IMR-90 (cell line): ENCODE results near the gene CPN2. TPM values are rescaled to one million over a fixed set of nuclear protein-coding genes. Genes with fewer than 3 reads are reported as not detected.

ENCODE experiments used
- ATAC-seq: fragments of 200-7000 bp; cut with Tn5 transposase; 2 replicates; pipeline ENCODE4 v1.9.1; 2020; ENCODE audit warnings: low read depth, mild to moderate bottlenecking, moderate library complexity
- BruUV-seq: library from RNA; stranded (reverse); fragments of 400-500 nt; replicated peaks from 2 replicates; lab custom pipeline; 2021; lab: Mats Ljungman, UMichigan
- CTCF ChIA-PET: fragments of 300-600 bp; formaldehyde crosslinking; extraction: SDS; loops from one replicate; lab custom pipeline; 2021; ENCODE audit warnings: antibody characterized with exemption; lab: Yijun Ruan, JAX
- POLR2A ChIA-PET: fragments of 300-600 bp; sonication (Branson Sonifier 250); formaldehyde crosslinking; loops from one replicate; lab custom pipeline; 2022; ENCODE audit warnings: antibody characterized with exemption; ENCODE audit not compliant: unreplicated experiment; lab: Charles Lee
- DNase-seq: peaks from one replicate; pipeline ENCODE4 v3.0.0; 2013
- H2AFZ ChIP-seq: replicated peaks from 2 replicates; pipeline ENCODE3; 2013; ENCODE audit warnings: low read length, mild to moderate bottlenecking; ENCODE audit not compliant: poor library complexity
- H2AK5ac ChIP-seq: 2 replicates; pipeline ENCODE4 v1.6.1; 2013; ENCODE audit warnings: low read depth, low read length, inconsistent platforms
- H2AK9ac ChIP-seq: replicated peaks from 2 replicates; pipeline ENCODE3; 2013; ENCODE audit warnings: mild to moderate bottlenecking, low read depth, low read length, moderate library complexity; ENCODE audit not compliant: poor library complexity
- H2BK120ac ChIP-seq: 2 replicates; pipeline ENCODE4 v1.6.1; 2013; ENCODE audit warnings: low read depth, low read length, inconsistent platforms
- H2BK15ac ChIP-seq: 3 replicates; pipeline ENCODE4 v1.6.1; 2013; ENCODE audit warnings: low read depth, low read length, inconsistent platforms
- H2BK20ac ChIP-seq: 2 replicates; pipeline ENCODE4 v1.6.1; 2013; ENCODE audit warnings: low read depth, mild to moderate bottlenecking, inconsistent platforms, low read length, moderate library complexity
- H2BK5ac ChIP-seq: 2 replicates; pipeline ENCODE4 v1.6.1; 2013; ENCODE audit warnings: mild to moderate bottlenecking, low read depth, low read length, inconsistent platforms; ENCODE audit not compliant: poor library complexity, severe bottlenecking
- H3K14ac ChIP-seq: replicated peaks from 2 replicates; pipeline ENCODE4 v1.6.1; 2013; ENCODE audit warnings: low read depth, low read length, inconsistent platforms
- H3K18ac ChIP-seq: 2 replicates; pipeline ENCODE4 v1.6.1; 2013; ENCODE audit warnings: low read depth, low read length, control low read depth
- H3K23ac ChIP-seq: 2 replicates; pipeline ENCODE4 v1.6.1; 2013; ENCODE audit warnings: low read depth, low read length, inconsistent platforms
- H3K27ac ChIP-seq: 2 replicates; pipeline ENCODE4 v1.5.1; 2013; ENCODE audit warnings: mild to moderate bottlenecking, control low read depth, low read length; ENCODE audit not compliant: insufficient read depth
- H3K27me3 ChIP-seq: 2 replicates; pipeline ENCODE4 v1.6.1; 2013; ENCODE audit warnings: low read length; ENCODE audit not compliant: control insufficient read depth, insufficient read depth
- H3K36me3 ChIP-seq: 2 replicates; pipeline ENCODE4 v1.6.1; 2013; ENCODE audit warnings: low read length, mixed read lengths; ENCODE audit not compliant: control insufficient read depth, insufficient read depth
- H3K4ac ChIP-seq: 2 replicates; pipeline ENCODE4 v1.6.1; 2013; ENCODE audit warnings: low read depth, low read length, inconsistent platforms
- H3K4me1 ChIP-seq: 2 replicates; pipeline ENCODE4 v1.6.1; 2013; ENCODE audit warnings: low read length, mixed read lengths; ENCODE audit not compliant: control insufficient read depth, insufficient read depth
- H3K4me2 ChIP-seq: 2 replicates; pipeline ENCODE4 v1.6.1; 2013; ENCODE audit warnings: low read depth, mild to moderate bottlenecking, control low read depth, low read length, moderate library complexity
- H3K4me3 ChIP-seq: 2 replicates; pipeline ENCODE4 v1.5.1; 2013; ENCODE audit warnings: low read depth, mild to moderate bottlenecking, control low read depth, low read length, moderate library complexity; ENCODE audit not compliant: insufficient read depth
- H3K56ac ChIP-seq: 2 replicates; pipeline ENCODE4 v1.6.1; 2013; ENCODE audit warnings: low read length, inconsistent platforms; ENCODE audit not compliant: insufficient read depth; ENCODE audit errors: extremely low read depth
- H3K79me1 ChIP-seq, 2 experiments: 2 replicates each; pipeline ENCODE4 v1.6.1; 2013; ENCODE audit warnings: low read length in 2 of 2, inconsistent platforms in 1 of 2, low read depth in 1 of 2
- H3K9ac ChIP-seq: 2 replicates; pipeline ENCODE4 v1.6.1; 2013; ENCODE audit warnings: low read depth, low read length, control low read depth
- H3K9me1 ChIP-seq: 2 replicates; pipeline ENCODE4 v1.6.1; 2013; ENCODE audit warnings: low read length, inconsistent platforms; ENCODE audit not compliant: insufficient read depth
- H3K9me3 ChIP-seq: 2 replicates; pipeline ENCODE4 v1.6.1; 2013; ENCODE audit warnings: low read length; ENCODE audit not compliant: control insufficient read depth, insufficient read depth
- H4K20me1 ChIP-seq: 2 replicates; pipeline ENCODE4 v1.6.1; 2013; ENCODE audit warnings: low read length, inconsistent platforms; ENCODE audit not compliant: insufficient read depth
- H4K5ac ChIP-seq: 2 replicates; pipeline ENCODE4 v1.6.1; 2013; ENCODE audit warnings: mild to moderate bottlenecking, low read depth, low read length, control low read depth
- H4K8ac ChIP-seq, 2 experiments: 2 replicates each; pipeline ENCODE4 v1.6.1; 2013; ENCODE audit warnings: low read depth in 2 of 2, low read length in 2 of 2, control low read depth in 1 of 2, inconsistent platforms in 1 of 2
- H4K91ac ChIP-seq: 2 replicates; pipeline ENCODE4 v1.6.1; 2013; ENCODE audit warnings: low read depth, low read length, inconsistent platforms; ENCODE audit not compliant: insufficient read depth
- BHLHE40 ChIP-seq: fragments of 150-350 bp; IDR thresholded peaks from 2 replicates; pipeline ENCODE4 v1.6.1; 2016; ENCODE audit warnings: mild to moderate bottlenecking, low read depth, low read length
- CHD1 ChIP-seq: IDR thresholded peaks from 2 replicates; pipeline ENCODE4 v1.6.1; 2012; ENCODE audit warnings: low read depth, low read length, improper control_type of control experiment
- CTCF ChIP-seq: conservative IDR thresholded peaks from 2 replicates; pipeline ENCODE4 v1.5.1; 2012; ENCODE audit warnings: mild to moderate bottlenecking, low read depth, low read length, improper control_type of control experiment
- FOS ChIP-seq: fragments of 150-350 bp; IDR thresholded peaks from 2 replicates; pipeline ENCODE4 v1.6.1; 2016; ENCODE audit warnings: low read depth, low read length
- MAFK ChIP-seq: IDR thresholded peaks from 2 replicates; pipeline ENCODE4 v1.6.1; 2012; ENCODE audit warnings: low read depth, low read length, improper control_type of control experiment
- MXI1 ChIP-seq: IDR thresholded peaks from 2 replicates; pipeline ENCODE4 v1.6.1; 2012; ENCODE audit warnings: low read depth, mild to moderate bottlenecking, low read length, moderate library complexity, borderline replicate concordance
- RAD21 ChIP-seq: IDR thresholded peaks from 2 replicates; pipeline ENCODE4 v1.6.1; 2012; ENCODE audit warnings: low read length, improper control_type of control experiment
- RFX5 ChIP-seq: IDR thresholded peaks from 2 replicates; pipeline ENCODE4 v1.8.0; 2012; ENCODE audit warnings: low read depth, mild to moderate bottlenecking, low read length, moderate library complexity
- SMC3 ChIP-seq: fragments of 150-350 bp; IDR thresholded peaks from 2 replicates; pipeline ENCODE4 v1.6.1; 2016; ENCODE audit warnings: low read depth, mild to moderate bottlenecking, antibody characterized with exemption, low read length, moderate library complexity
- WGBS, 2 experiments: methylation state at CpG; one replicate each; pipeline versions ENCODE4 v1.1.5 to v1.1.7; 2013; ENCODE audit warnings: missing lambda C conversion rate in 2 of 2; ENCODE audit not compliant: insufficient read length in 1 of 2; ENCODE audit errors: extremely low coverage in 2 of 2; 5-methylcytosine and 5-hydroxymethylcytosine counted together
- dilution Hi-C: fragments of 300-500 bp; cut with HindIII; formaldehyde crosslinking; loops from one replicate; pipeline ENCODE4 v1.14.3; 2018; ENCODE audit warnings: low sequenced_read_pairs; ENCODE audit not compliant: unreplicated experiment
- in situ Hi-C: fragments of 300-500 bp; cut with MboI; formaldehyde crosslinking; loops from 3 replicates; pipeline ENCODE4 v1.14.3; 2019; ENCODE audit warnings: low sequenced_read_pairs, inconsistent platforms, mixed read lengths
- intact Hi-C: fragments of 100-400 bp; cut with micrococcal nuclease; formaldehyde crosslinking; loops from 2 replicates; pipeline ENCODE4 v1.10.0; 2022
- polyA plus RNA-seq, 3 experiments: library from polyadenylated mRNA; depleted of rRNA; stranded (reverse); fragments of >200 nt; gene quantifications; 2 replicates each; pipeline ENCODE4 v1.2.3, GENCODE V29; 2012; ENCODE audit warnings: low replicate concordance in 1 of 3
- total RNA-seq: library from RNA; depleted of rRNA; stranded (reverse); fragments of >200 nt; gene quantifications from 2 replicates; pipeline ENCODE4 v1.2.3, GENCODE V29; 2012

Gene CPN2
- total and polyA plus RNA-seq, 2 of the 4 experiments (the other 2 are of a cell fraction) = 0.07 TPM; not detected in 1

GRCh38 chr3:194294199-194294894, 56.8 kb downstream of the CPN2 start:
- no peaks in the 10 kb centered on the region for H3K79me1 ChIP-seq
- no peak overlapping the region for H2BK20ac ChIP-seq
- no peaks in the 10 kb centered on the region for H3K4me1 ChIP-seq
- H3K56ac ChIP-seq = no peak overlapping the region
- no peak overlapping the region for H2AK9ac ChIP-seq
- no peaks in the 10 kb centered on the region for H3K9me1 ChIP-seq
- no peak overlapping the region for H3K14ac ChIP-seq
- H3K9ac ChIP-seq = no peak overlapping the region
- no peak overlapping the region for H3K27ac ChIP-seq
- TF ChIP-seq CTCF (no peak), FOS (no peak), SMC3 (no peak), MXI1 (no peak), RFX5 (no peak), CHD1 (no peak), BHLHE40 (no peak), MAFK (no peak), RAD21 (no peak)
- no peak overlapping the region for H2BK120ac ChIP-seq
- dilution Hi-C loops = no loop called here
- H4K91ac ChIP-seq = no peak overlapping the region
- no peak overlapping the region for H3K4ac ChIP-seq
- no peak overlapping the region for H2AK5ac ChIP-seq
- H4K8ac ChIP-seq = no peak overlapping the region
- H3K4me3 ChIP-seq = no peak overlapping the region
- no peak overlapping the region for H3K18ac ChIP-seq
- ChIA-PET POLR2A (no interaction called here), CTCF (interaction anchor here (1.5 kb wide), 1 partner anchor 513 kb away, joined by 4 read pairs; no protein-coding TSS in a partner anchor)
- peaks cover 22% of the 10 kb centered on the region for H3K27me3 ChIP-seq
- H3K36me3 ChIP-seq = no peaks in the 10 kb centered on the region
- intact Hi-C loops = no loop called here
- DNase-seq (no peak), ATAC-seq (no peak)
- WGBS, 2 experiments = 80% methylated on average over 2 of the region's 10 CpGs; no CpG with 5 or more reads in 1 of the 2 experiments
- in situ Hi-C loops = no loop called here
- no peak overlapping the region for H4K5ac ChIP-seq
- no peak overlapping the region for H3K4me2 ChIP-seq
- H2BK15ac ChIP-seq = no peak overlapping the region
- no TSS peak for BruUV-seq
- H4K20me1 ChIP-seq = no peaks in the 10 kb centered on the region
- H3K9me3 ChIP-seq = no peaks in the 10 kb centered on the region
- no peak overlapping the region for H3K23ac ChIP-seq
- H2AFZ ChIP-seq = no peak overlapping the region
- H2BK5ac ChIP-seq = no peak overlapping the region
